Activated CD8-positive, alpha-beta memory T cell treated with anti-CD3 and anti-CD28 coated beads, Interleukin-2, amount 50 U/mL, for 24 hours (primary cell): ENCODE data around the gene ATP8A1.

Experiments
- DNase-seq: peaks from one replicate; pipeline ENCODE4 v3.0.0-alpha.2; 2020; ENCODE audit errors: extremely low read depth

Gene ATP8A1

GRCh38 chr4:42626629-42627146 lies 30.2 kb downstream of the ATP8A1 start:
- DNase-seq: no peak

DNA sequence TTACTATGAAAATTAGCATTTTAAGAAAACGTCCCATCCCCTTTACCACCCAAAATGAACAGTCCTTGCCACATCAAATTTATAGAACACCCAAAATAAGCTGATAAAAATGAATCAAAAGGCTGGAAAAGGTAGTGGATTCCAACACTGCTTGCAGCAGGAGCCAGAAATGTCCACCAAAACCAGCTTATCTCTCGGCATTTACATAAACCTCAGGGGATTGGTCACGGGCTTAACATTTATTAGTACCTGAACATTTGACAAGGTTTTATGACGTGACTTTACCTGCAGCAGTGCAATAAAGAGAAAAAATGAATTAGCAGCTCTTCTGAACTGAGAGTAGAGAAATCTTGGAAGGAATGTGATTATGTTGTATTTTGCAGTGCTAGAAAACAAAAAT lies 31.6 kb downstream of the ATP8A1 start:
- no peak for DNase-seq

GRCh38 chr4:42624551-42624950 lies 32.4 kb downstream of the ATP8A1 start:
- DNase-seq: no peak

DNA sequence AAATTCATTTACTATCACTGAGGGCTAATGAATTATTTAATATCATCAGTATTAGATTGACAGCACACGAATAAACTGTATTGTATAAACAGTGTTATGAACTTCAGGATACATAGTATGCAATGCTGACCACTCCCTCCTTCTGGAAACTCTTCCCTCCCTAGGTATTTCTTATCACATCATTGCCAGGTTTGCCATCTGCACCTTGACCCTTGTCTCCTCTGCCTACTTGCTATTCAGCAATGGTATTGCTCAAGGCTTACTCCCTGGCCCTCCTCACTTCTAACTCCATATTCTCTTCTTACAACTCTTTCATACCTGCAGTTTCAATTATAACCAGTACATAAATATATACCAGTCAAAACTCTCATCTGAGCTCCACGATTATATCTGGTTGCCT lies 38.9 kb downstream of the ATP8A1 start:
- DNase-seq: no peak

DNA sequence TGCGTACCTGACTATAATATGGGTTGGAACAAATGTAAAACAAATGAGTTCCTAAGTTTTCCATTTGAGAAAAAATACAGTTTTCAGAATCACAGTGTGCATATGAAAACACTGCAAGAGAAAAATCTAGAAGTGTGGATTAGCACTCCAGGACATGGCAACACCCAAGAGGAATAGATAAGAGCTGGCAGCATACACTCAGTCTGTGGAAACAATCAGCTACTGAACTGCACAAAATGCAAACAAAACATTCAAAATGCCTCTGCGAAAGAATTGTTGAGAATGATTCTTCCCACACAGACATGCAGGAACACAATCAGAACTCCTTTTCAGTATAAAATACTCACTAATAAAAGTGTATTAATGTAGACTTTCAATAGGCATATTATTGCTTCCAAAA lies 39.9 kb downstream of the ATP8A1 start:
- no peak for DNase-seq

- no peak for DNase-seq
Observed at GRCh38 chr4:42616572-42616971, 40.3 kb downstream of the ATP8A1 start.

- no peak for DNase-seq
Observed at GRCh38 chr4:42615131-42615763, 41.7 kb downstream of the ATP8A1 start.

DNA sequence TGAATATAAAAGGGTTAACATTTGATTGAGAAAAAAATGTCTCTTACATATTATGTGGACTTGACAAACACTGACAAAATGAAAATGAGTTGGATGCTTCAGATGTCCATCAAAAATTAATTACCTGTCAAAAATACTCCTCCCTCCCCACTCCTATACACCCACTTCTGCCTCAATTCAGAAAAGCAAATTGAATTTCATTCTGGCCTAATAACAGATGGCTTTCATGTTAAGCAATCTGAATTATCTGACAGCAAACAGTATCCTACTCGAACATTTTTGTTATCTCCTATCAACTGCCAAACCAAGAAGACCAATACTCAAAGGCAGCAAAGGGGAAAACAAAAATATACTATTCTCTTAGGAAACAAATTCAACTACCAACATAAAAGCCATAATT lies 44.0 kb downstream of the ATP8A1 start:
- no peak for DNase-seq

DNA sequence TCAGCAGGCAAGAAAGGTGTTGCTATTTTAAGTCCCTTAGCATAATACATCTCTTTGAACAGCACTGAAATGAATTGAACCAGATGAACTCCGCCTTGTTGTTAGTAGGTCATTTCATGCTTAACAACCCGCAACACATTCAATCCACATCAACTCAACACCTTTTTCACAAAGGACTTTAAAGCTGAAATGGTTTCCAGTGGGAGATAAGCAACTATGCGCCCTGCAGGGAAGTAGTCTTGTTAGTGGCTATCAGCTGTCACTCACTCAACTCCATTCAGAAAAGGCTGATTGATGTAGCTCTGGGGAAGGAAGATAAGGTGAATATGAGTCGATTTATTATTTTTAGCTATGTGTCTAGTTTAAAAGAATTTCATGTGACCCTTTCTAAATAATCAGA lies 46.0 kb downstream of the ATP8A1 start:
- no peak for DNase-seq

- DNase-seq: no peak
Observed at GRCh38 chr4:42609051-42609450, 47.9 kb downstream of the ATP8A1 start.

DNA sequence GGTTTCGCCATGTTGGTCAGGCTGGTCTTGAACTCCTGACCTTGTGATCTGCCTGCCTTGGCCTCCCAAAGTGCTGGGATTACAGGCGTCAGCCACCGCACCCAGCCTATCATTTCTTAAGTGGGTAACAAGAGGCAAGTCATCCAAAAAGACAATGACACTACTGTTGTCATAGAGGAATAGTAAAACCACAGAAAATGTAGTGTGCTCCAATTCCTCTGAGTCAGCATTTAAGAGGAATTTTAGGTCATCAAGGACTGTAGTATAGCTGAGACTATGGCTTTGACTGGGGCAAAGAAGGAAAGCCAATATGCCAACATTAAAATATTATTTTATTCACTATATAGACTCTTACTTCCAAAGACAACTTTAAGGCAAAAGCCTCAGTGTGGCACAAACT lies 48.4 kb downstream of the ATP8A1 start:
- no peak for DNase-seq

- no peak for DNase-seq
Observed at GRCh38 chr4:42607011-42607726, 49.7 kb downstream of the ATP8A1 start.

DNA sequence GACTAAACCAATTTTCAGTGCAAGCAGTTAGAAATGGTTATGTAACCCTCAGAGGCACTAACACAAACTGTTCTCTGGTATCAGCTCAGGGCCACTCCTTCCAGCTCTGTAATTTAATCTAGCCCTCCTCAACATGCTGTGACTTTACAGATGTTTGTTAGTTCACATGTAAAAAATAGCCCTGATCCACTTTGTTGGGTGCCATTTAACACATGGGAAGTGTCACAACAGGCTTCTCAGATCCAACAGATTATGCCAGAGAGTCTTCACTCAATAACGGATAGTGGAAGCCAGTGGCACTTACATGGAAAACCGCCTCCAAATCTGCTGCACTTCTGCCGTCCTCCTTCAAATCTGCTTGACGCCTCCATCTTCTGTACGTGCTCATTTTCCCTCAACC lies 51.6 kb downstream of the ATP8A1 start:
- no peak for DNase-seq

DNA sequence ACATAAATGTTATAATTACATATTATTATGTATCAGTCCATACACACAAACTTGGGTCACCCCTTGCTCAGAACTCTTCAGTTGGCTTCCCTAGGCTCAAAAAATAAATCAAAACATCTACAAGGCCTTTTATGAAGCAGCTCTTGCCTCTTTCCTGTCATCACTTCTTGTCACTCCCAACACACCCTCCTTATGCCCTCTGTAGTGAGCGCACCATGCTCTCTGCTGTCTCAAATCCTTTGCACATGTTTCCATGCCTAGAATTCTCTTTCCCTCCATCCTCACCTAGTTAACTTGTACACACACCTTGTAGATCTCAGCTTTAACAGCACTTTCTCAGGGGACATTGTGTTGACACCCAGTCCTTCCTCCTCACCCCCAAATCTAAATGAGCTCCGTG lies 53.0 kb downstream of the ATP8A1 start:
- DNase-seq: no peak

- no peak for DNase-seq
Observed at GRCh38 chr4:42600578-42600977, 56.3 kb downstream of the ATP8A1 start.

- DNase-seq: no peak
Observed at GRCh38 chr4:42596918-42597317, 60.0 kb downstream of the ATP8A1 start.

DNA sequence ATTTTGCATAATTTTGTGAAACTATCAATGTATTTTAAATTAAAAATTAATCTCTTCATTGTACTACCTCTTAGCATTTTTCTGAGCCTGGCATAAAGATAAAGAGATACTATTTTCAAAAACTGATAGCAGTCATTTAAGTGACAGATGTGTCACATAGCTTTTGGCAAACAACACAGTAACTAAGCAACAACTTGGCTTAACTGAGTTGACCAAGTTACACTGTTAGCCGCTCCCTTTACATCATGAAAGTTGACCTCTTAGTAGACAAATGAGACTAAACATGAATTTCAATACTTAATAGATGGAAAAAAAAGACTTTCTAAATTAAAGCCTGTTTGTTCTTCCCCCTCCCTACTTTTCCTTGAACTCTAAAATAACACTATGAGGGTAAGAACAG lies 62.0 kb downstream of the ATP8A1 start:
- DNase-seq: no peak

DNA sequence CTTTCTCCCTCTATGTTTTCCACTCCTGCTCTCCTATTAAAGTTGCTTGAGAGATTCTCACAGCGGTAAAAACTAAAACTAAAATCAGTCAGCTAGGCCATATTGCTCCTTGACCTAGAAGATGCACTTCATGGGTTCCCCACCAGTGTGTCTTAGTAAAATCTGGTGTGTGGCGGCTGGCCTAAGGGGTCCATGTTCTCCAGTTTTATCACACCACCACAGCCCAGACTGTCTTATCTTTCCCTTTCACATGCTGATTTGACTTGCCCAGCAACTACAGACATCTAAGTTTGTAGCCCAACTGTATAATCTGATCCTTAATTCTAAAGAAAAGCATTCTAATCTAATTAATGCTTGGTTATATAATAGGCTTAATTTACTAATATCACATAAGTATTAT lies 68.0 kb downstream of the ATP8A1 start:
- no peak for DNase-seq

DNA sequence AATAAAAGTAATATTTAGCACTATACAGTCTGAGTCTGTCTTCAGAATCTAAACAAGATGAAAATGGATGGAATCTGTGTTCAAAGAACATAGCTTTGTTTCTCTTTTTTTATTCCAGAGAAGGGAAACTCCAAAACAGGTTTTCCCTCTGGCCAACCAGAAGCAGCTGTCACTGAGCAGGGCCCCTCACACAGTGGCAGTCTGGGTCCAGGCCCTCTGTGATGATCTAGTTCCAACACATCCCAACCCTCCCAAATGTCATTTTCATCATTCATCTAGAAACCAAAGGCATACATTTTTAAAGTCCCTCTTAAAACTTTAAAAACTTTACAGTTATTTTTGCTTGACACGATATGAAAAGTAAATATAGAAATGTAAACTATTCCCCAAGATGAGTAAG lies 70.1 kb downstream of the ATP8A1 start:
- no peak for DNase-seq

- DNase-seq: no peak
Observed at GRCh38 chr4:42579903-42580302, 77.0 kb downstream of the ATP8A1 start.

- no peak for DNase-seq
Observed at GRCh38 chr4:42578187-42578586, 78.7 kb downstream of the ATP8A1 start.

DNA sequence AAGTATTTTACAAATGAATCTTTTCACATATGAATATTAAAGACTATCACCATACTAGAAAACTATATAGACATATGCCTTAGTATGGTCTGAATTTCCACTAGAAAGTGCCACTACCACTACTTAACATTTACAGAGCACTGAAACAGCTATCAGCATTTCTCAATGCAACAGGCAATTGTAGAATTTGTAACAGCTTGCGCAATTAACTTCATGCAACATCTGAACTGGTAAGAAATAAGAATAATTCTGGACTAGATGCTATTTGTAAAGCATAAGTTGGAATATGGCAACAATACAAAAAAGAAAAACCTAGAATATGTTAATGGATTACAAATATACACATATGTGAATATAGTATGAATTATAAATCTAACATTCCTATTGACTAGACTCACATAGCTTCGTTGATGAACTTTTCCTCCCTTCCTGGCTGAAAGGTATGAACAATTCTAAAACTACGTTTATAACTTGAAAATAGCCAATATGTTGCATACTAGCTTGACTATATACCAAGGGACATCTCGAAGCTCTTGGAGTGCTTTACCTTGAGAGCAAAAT lies 82.0 kb downstream of the ATP8A1 start:
- no peak for DNase-seq

DNA sequence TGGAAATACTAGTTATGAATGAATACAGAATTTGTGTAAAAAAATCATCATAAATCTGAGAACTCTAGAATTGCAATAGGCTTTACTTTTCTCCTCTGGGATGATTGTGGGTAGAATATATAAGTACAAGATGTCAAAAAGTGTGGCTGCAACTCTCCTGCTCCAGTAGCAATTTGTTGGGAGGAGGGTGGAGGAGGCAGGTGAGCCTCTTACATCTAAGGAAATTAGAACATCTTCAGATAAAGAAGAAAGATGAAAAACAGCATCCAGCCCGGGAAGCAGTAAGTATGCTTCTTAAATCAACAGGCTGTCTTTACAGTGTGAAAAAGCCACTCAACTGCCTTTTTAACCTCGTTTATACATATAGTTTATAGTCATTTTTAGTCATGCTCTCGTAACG lies 83.7 kb downstream of the ATP8A1 start:
- DNase-seq: no peak
